ENCODE data around the gene RIPOR3.

The RIPOR3 gene

GRCh38 chr20:50668326-50668725, 23.0 kb downstream of the RIPOR3 start:
- DNase-seq (ENCODE audit: low spot score), result no peak
- Histone ChIP-seq H3K27ac (no peak overlapping the region), H3K4me3 (no peak overlapping the region)
- TF ChIP-seq CTCF (IDR thresholded peaks at IDR 0.05), result no peak

GRCh38 chr20:50666709-50667298, 24.5 kb downstream of the RIPOR3 start:
- Histone ChIP-seq H3K27ac (no peak overlapping the region), H3K4me3 (no peak overlapping the region)
- TF ChIP-seq CTCF (IDR thresholded peaks at IDR 0.05), result no peak
- DNase-seq (ENCODE audit: low spot score), result no peak

GRCh38 chr20:50664254-50664653, 27.1 kb downstream of the RIPOR3 start:
- no peak for TF ChIP-seq CTCF (IDR thresholded peaks at IDR 0.05)
- no peak overlapping the region for H3K4me3 ChIP-seq
- no peak overlapping the region for H3K27ac ChIP-seq
- no peak for DNase-seq (ENCODE audit: low spot score)

- H3K27ac ChIP-seq, result no peak overlapping the region
- H3K4me3 ChIP-seq, result no peak overlapping the region
- no peak for DNase-seq (ENCODE audit: low spot score)
- no peak for TF ChIP-seq CTCF (IDR thresholded peaks at IDR 0.05)
Observed at GRCh38 chr20:50663095-50663821, 28.1 kb downstream of the RIPOR3 start.

- DNase-seq (ENCODE audit: low spot score), result no peak
Observed at GRCh38 chr20:50659975-50660670, 31.2 kb downstream of the RIPOR3 start.

GRCh38 chr20:50658804-50659380, 32.5 kb downstream of the RIPOR3 start:
- DNase-seq (ENCODE audit: low spot score), result no peak
- no peak for TF ChIP-seq CTCF (IDR thresholded peaks at IDR 0.05)
- Histone ChIP-seq H3K4me3 (no peak overlapping the region), H3K27ac (peak overlapping the region in 1 of 2 donors; percentile 89)

More at GRCh38 chr20:50659975-50660670, 31.2 kb downstream of the RIPOR3 start:
- H3K4me3 ChIP-seq, result no peak overlapping the region
- peak overlapping the region; percentile 2 to 89 for H3K27ac ChIP-seq
- TF ChIP-seq CTCF (IDR thresholded peaks at IDR 0.05), result no peak

Data from coronary artery (tissue), 2 donors.